ENCODE results near the gene ERCC1.

GRCh38 chr19:45460807-45461347 is 37.2 kb upstream of the ERCC1 start:
- TF ChIP-seq, protein P1, sequence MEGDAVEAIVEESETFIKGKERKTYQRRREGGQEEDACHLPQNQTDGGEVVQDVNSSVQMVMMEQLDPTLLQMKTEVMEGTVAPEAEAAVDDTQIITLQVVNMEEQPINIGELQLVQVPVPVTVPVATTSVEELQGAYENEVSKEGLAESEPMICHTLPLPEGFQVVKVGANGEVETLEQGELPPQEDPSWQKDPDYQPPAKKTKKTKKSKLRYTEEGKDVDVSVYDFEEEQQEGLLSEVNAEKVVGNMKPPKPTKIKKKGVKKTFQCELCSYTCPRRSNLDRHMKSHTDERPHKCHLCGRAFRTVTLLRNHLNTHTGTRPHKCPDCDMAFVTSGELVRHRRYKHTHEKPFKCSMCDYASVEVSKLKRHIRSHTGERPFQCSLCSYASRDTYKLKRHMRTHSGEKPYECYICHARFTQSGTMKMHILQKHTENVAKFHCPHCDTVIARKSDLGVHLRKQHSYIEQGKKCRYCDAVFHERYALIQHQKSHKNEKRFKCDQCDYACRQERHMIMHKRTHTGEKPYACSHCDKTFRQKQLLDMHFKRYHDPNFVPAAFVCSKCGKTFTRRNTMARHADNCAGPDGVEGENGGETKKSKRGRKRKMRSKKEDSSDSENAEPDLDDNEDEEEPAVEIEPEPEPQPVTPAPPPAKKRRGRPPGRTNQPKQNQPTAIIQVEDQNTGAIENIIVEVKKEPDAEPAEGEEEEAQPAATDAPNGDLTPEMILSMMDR (IDR thresholded peaks at IDR 0.05), result no peak
- no peak for TF ChIP-seq POLR2A (IDR thresholded peaks at IDR 0.05)

Data from right lobe of liver (tissue), 4 donors.